Effector memory CD8-positive, alpha-beta T cell (primary cell): ENCODE results near the gene TERF2IP.

Experiments used
- ATAC-seq: fragments of 150-1000 bp; cut with Tn5 transposase; replicated peaks from 2 replicates; pipeline ENCODE4 v1.10.0; 2021; ENCODE audit warnings: mild to moderate bottlenecking, moderate library complexity
- DNase-seq, 3 experiments: peaks; one replicate each; pipeline ENCODE4 v3.0.0; 2021
- H3K27ac Mint-ChIP-seq, 2 donors: one replicate each; pipeline ENCODE4 v1.8.0; 2022; ENCODE audit warnings: mild to moderate bottlenecking in 2 of 2, mixed read lengths in 2 of 2, moderate library complexity in 2 of 2
- H3K27me3 Mint-ChIP-seq, 2 donors: one replicate each; pipeline ENCODE4 v1.8.0; 2022; ENCODE audit warnings: mixed read lengths in 2 of 2
- H3K36me3 Mint-ChIP-seq: one replicate; pipeline ENCODE4 v1.8.0; 2022; ENCODE audit warnings: mild to moderate bottlenecking, moderate library complexity, mixed read lengths; ENCODE audit not compliant: insufficient read depth
- H3K4me1 Mint-ChIP-seq, 2 donors: one replicate each; pipeline ENCODE4 v1.8.0; 2022; ENCODE audit warnings: low read depth in 2 of 2, mixed read lengths in 2 of 2
- H3K4me3 Mint-ChIP-seq, 2 donors: one replicate each; pipeline ENCODE4 v1.8.0; 2022; ENCODE audit warnings: mild to moderate bottlenecking in 2 of 2, mixed read lengths in 2 of 2, moderate library complexity in 2 of 2
- H3K9me3 Mint-ChIP-seq, 2 donors: one replicate each; pipeline ENCODE4 v1.8.0; 2022; ENCODE audit warnings: mixed read lengths in 2 of 2

The TERF2IP gene

GRCh38 chr16:75622761-75623605 is 24.6 kb upstream of the TERF2IP start, which contains the start of gene ADAT1:
Gene ADAT1, minus strand, starts transcription at chr16:75623281. Its CDS starts 2,482 bp downstream, at chr16:75620799.
- peak within 1 kb of the TSS; percentile 96 to 98 for H3K27ac Mint-ChIP-seq
- H3K4me3 Mint-ChIP-seq: peak within 1 kb of the TSS; percentile 92 to 97
- H3K27me3 Mint-ChIP-seq: no peaks in the 10 kb centered on the region
- peaks cover 38 to 45% of the 10 kb centered on the region in 2 donors for H3K4me1 Mint-ChIP-seq
- peak; percentile 84 for ATAC-seq
- H3K36me3 Mint-ChIP-seq: peaks cover 63% of the 10 kb centered on the region
- H3K9me3 Mint-ChIP-seq: peaks cover 0 to 1% of the 10 kb centered on the region in 2 donors
- peak; percentile 96 to 97 (median 97) for DNase-seq

- Mint-ChIP-seq H3K27me3 (no peaks in the 10 kb centered on the region), H3K36me3 (peaks cover 61% of the 10 kb centered on the region), H3K27ac (peak overlapping the region in 1 of 2 donors; percentile 98), H3K9me3 (peaks cover 0 to 1% of the 10 kb centered on the region in 2 donors), H3K4me3 (peak overlapping the region in 1 of 2 donors; percentile 50), H3K4me1 (peaks cover 44 to 50% of the 10 kb centered on the region in 2 donors)
- ATAC-seq: no peak
- DNase-seq: no peak
Measured at GRCh38 chr16:75624921-75625334, 22.6 kb upstream of the TERF2IP start.

GRCh38 chr16:75626806-75627205 is 20.8 kb upstream of the TERF2IP start:
- peak overlapping the region in 1 of 2 donors; percentile 28 for H3K4me3 Mint-ChIP-seq
- ATAC-seq (no peak), DNase-seq (no peak)
- H3K36me3 Mint-ChIP-seq: peaks cover 65% of the 10 kb centered on the region
- no peaks in the 10 kb centered on the region for H3K9me3 Mint-ChIP-seq
- peak overlapping the region; percentile 79 to 88 for H3K27ac Mint-ChIP-seq
- peaks cover 27 to 32% of the 10 kb centered on the region in 2 donors for H3K4me1 Mint-ChIP-seq
- H3K27me3 Mint-ChIP-seq: no peaks in the 10 kb centered on the region

DNA sequence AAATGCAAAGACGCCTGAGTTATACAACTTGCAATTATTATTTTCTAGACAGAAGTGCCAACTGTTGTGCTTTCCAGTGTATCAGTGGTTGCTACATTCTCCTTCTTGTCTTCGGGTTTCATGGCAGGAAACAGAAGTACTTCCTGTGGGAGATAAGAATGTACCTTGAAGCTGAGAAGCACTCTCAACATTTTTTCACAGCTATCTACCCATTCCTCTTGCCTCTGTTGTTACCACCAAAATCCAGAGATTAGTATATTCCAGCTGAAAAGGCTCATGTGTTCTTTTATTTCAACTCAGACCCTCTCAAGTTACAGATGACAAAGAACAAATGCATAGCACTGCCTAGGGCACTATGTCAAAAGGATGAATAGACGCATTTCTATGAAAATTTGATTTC is 19.7 kb upstream of the TERF2IP start:
- Mint-ChIP-seq H3K9me3 (no peaks in the 10 kb centered on the region), H3K27ac (peak overlapping the region; percentile 79 to 88), H3K27me3 (no peaks in the 10 kb centered on the region), H3K36me3 (peaks cover 70% of the 10 kb centered on the region), H3K4me1 (peaks cover 24 to 28% of the 10 kb centered on the region in 2 donors), H3K4me3 (peak overlapping the region; percentile 28 to 48)
- no peak for ATAC-seq
- DNase-seq: no peak

DNA sequence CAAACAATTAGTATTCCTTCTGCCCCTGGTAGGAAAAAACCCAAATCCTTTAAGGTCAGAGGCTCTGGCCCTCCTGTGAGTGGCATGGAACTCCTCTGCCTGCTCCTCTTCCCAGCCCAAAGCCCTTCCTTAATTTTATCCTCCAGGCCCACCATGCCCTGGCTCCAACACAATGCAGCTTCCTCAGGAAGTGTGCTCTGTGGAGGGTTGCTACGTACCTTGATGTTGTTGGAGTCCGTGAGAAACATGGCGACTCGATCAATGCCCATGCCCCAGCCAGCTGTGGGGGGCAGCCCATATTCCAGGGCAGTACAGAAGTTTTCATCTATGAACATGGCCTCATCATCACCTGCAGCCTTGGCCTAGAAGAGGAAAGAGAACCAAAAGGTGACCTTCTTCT is 19.2 kb upstream of the TERF2IP start:
- DNase-seq (no peak), ATAC-seq (no peak)
- peaks cover 24 to 28% of the 10 kb centered on the region in 2 donors for H3K4me1 Mint-ChIP-seq
- no peaks in the 10 kb centered on the region for H3K9me3 Mint-ChIP-seq
- H3K27ac Mint-ChIP-seq: peak overlapping the region; percentile 79 to 88
- no peaks in the 10 kb centered on the region for H3K27me3 Mint-ChIP-seq
- peaks cover 70% of the 10 kb centered on the region for H3K36me3 Mint-ChIP-seq
- H3K4me3 Mint-ChIP-seq: peak overlapping the region; percentile 28 to 48

- H3K9me3 Mint-ChIP-seq: no peaks in the 10 kb centered on the region
- no peak for ATAC-seq
- peak overlapping the region; percentile 75 to 79 for H3K27ac Mint-ChIP-seq
- H3K4me1 Mint-ChIP-seq: peaks cover 24 to 31% of the 10 kb centered on the region in 2 donors
- H3K4me3 Mint-ChIP-seq: peak overlapping the region; percentile 13 to 60
- H3K36me3 Mint-ChIP-seq: peaks cover 76% of the 10 kb centered on the region
- H3K27me3 Mint-ChIP-seq: no peaks in the 10 kb centered on the region
- DNase-seq: no peak
Measured at GRCh38 chr16:75629132-75629531, 18.4 kb upstream of the TERF2IP start.

DNA sequence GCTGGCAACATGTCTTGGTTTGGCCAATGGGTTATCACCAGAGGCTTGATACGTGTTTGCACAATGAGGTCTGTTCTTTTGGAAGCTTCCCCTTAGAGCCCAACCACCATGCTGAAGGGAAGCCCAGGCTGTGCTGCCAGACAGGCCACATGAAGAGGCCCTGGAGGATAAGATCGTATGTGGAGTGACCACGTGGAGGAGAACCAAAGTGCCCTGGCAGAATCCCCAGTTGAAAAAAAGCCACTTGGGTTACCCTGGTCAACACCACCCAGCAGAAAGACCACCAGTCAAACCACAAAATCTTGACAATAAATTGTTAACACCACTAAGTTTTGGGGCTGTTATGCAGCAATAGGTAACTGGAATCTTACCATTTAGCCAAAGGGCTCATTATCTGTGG is 17.5 kb upstream of the TERF2IP start:
- Mint-ChIP-seq H3K27me3 (no peaks in the 10 kb centered on the region), H3K36me3 (peaks cover 85% of the 10 kb centered on the region), H3K4me3 (no peak overlapping the region), H3K4me1 (peaks cover 24 to 31% of the 10 kb centered on the region in 2 donors), H3K27ac (peak overlapping the region in 1 of 2 donors; percentile 73), H3K9me3 (no peaks in the 10 kb centered on the region)
- DNase-seq: no peak
- ATAC-seq: no peak

- H3K9me3 Mint-ChIP-seq: no peaks in the 10 kb centered on the region
- DNase-seq (no peak), ATAC-seq (no peak)
- H3K36me3 Mint-ChIP-seq: peaks cover 95% of the 10 kb centered on the region
- H3K27ac Mint-ChIP-seq: peak overlapping the region in 1 of 2 donors; percentile 8
- H3K4me1 Mint-ChIP-seq: peaks cover 18 to 19% of the 10 kb centered on the region in 2 donors
- H3K4me3 Mint-ChIP-seq: no peak overlapping the region
- no peaks in the 10 kb centered on the region for H3K27me3 Mint-ChIP-seq
Measured at GRCh38 chr16:75632857-75633256, 14.7 kb upstream of the TERF2IP start.

GRCh38 chr16:75635036-75635435 is 12.5 kb upstream of the TERF2IP start:
- H3K36me3 Mint-ChIP-seq: peaks cover 99% of the 10 kb centered on the region
- H3K4me3 Mint-ChIP-seq: no peak overlapping the region
- H3K27me3 Mint-ChIP-seq: no peaks in the 10 kb centered on the region
- H3K9me3 Mint-ChIP-seq: no peaks in the 10 kb centered on the region
- ATAC-seq (no peak), DNase-seq (no peak)
- peaks cover 3 to 10% of the 10 kb centered on the region in 2 donors for H3K4me1 Mint-ChIP-seq
- H3K27ac Mint-ChIP-seq: no peak overlapping the region

DNA sequence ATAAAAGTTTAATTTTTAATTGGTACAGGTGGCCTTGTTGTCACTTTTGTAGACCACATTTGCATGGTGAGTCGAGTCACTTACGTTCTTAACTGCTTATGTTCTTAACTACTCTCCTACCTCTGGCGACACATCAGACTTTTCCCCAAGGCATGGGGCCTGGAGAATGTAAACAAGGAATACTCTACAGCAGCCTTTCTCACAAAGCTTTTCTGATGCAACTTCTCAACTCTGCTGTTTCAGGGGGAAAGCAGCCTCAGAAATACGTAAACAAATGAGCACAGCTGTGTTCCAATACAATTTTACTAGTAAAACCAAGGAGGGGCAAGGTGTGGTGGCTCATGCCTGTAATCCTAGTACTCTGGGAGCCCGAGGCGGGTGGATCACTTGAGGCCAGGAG is 7.0 kb upstream of the TERF2IP start:
- Mint-ChIP-seq H3K4me3 (no peak overlapping the region), H3K4me1 (peaks cover 33 to 34% of the 10 kb centered on the region in 2 donors), H3K9me3 (no peaks in the 10 kb centered on the region), H3K27ac (peak overlapping the region in 1 of 2 donors; percentile 49), H3K36me3 (peaks cover 89% of the 10 kb centered on the region), H3K27me3 (no peaks in the 10 kb centered on the region)
- DNase-seq: no peak
- ATAC-seq: no peak

DNA sequence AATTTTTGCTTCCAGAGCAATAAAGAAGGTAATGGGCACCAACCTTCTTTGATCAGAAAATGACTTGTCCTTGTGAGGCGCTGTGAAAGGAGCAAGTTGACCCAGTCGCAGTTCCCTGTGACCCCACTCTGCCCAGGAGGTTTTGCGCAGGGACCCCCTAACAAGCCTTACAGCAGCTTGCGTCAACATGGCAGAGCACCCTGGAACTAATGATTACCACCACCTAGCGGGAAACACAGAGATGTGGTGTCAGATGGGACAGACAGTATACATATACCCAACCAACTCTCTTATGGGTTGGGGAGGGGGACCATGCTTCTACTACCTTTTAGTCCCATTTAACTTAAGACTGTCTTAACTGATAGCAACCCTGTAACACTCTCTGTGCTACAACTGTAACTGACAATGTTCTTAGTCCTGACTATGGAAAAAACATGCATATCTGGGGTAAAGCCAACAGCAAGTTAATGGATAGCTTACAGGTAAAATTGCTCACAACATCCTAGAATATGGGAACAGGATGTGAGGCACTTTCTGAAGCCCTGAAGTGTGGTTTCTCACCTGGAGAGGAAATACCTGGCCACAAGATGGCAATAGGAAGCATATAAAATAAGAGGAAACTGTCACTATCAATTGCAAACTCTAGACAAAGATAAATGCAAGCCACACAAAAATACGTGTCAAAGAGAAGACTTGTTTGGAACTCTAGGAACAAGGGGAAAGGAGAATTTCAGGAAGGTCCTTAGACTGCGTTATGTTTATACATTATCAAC is 3.1 kb upstream of the TERF2IP start:
- peak overlapping the region; percentile 59 to 78 for H3K27ac Mint-ChIP-seq
- DNase-seq (no peak), ATAC-seq (no peak)
- H3K27me3 Mint-ChIP-seq: no peaks in the 10 kb centered on the region
- peak overlapping the region; percentile 58 to 74 for H3K4me3 Mint-ChIP-seq
- H3K36me3 Mint-ChIP-seq: peaks cover 83% of the 10 kb centered on the region
- no peaks in the 10 kb centered on the region for H3K9me3 Mint-ChIP-seq
- H3K4me1 Mint-ChIP-seq: peaks cover 28 to 39% of the 10 kb centered on the region in 2 donors

DNA sequence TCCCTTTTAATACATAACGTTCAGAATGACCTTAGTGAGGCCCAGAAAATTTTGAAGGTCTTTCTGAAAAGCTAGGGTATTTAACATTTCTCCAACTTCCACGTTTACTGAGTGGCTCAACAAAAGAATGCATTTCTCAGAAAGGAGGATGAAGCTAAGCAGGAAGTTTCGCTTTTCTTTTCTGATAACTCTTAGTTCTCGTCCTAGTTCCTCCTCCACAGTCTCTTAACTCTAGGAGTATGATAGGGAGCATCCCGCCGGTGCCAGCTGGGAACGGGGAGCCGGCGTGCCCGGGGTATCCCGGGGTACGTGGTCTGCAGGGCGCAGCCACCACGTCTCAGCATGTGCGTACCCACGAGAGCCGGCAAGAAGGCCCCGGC is 471 bp upstream of the TERF2IP start:
- H3K4me1 Mint-ChIP-seq: peaks cover 38 to 54% of the 10 kb centered on the region in 2 donors
- ATAC-seq: peak; percentile 7
- H3K4me3 Mint-ChIP-seq: peak overlapping the region; percentile 95 to 99
- peak overlapping the region; percentile 98 to 99 for H3K27ac Mint-ChIP-seq
- no peaks in the 10 kb centered on the region for H3K27me3 Mint-ChIP-seq
- H3K36me3 Mint-ChIP-seq: peaks cover 76% of the 10 kb centered on the region
- no peaks in the 10 kb centered on the region for H3K9me3 Mint-ChIP-seq
- DNase-seq: no peak

- Mint-ChIP-seq H3K4me1 (peaks cover 42 to 55% of the 10 kb centered on the region in 2 donors), H3K4me3 (peak overlapping the region; percentile 95 to 99), H3K27ac (peak overlapping the region; percentile 98 to 99), H3K27me3 (no peaks in the 10 kb centered on the region), H3K9me3 (no peaks in the 10 kb centered on the region), H3K36me3 (peaks cover 68% of the 10 kb centered on the region)
- ATAC-seq (peak; percentile 49), DNase-seq (peak; percentile 83 to 88 (median 88))
Measured at GRCh38 chr16:75648265-75649076, 898 bp downstream of the TERF2IP start.
